Activated CD4-positive, alpha-beta memory T cell treated with anti-CD3 and anti-CD28 coated beads, Interleukin-2, amount 10 ng/mL, durations not matched to agents 7 days and 5 days (primary cell): Measurements from ENCODE around the gene CCN6. TPM values are rescaled to one million over a fixed set of nuclear protein-coding genes. Genes with fewer than 3 reads are reported as not detected.

ENCODE experiments used
- CTCF ChIA-PET: fragments of 350-600 bp; sonication (Branson Sonifier 250); formaldehyde crosslinking; loops from one replicate; lab custom pipeline; 2021; ENCODE audit warnings: antibody characterized with exemption, inconsistent platforms; lab: Charles Lee
- POLR2A ChIA-PET: fragments of 350-600 bp; sonication (Branson Sonifier 250); formaldehyde crosslinking; loops from one replicate; lab custom pipeline; 2021; ENCODE audit warnings: antibody characterized with exemption; lab: Charles Lee
- DNase-seq: peaks from one replicate; pipeline ENCODE4 v3.0.0-alpha.2; 2020
- H3K27ac Mint-ChIP-seq: one replicate; pipeline ENCODE4 v1.8.0; 2021; ENCODE audit warnings: mild to moderate bottlenecking, mixed read lengths
- H3K27me3 Mint-ChIP-seq: one replicate; pipeline ENCODE4 v1.8.0; 2021; ENCODE audit warnings: mixed read lengths
- H3K36me3 Mint-ChIP-seq: one replicate; pipeline ENCODE4 v1.8.0; 2021; ENCODE audit warnings: low read depth, mixed read lengths
- H3K4me1 Mint-ChIP-seq: one replicate; pipeline ENCODE4 v1.8.0; 2021; ENCODE audit warnings: mixed read lengths
- H3K4me3 Mint-ChIP-seq: one replicate; pipeline ENCODE4 v1.8.0; 2021; ENCODE audit warnings: mild to moderate bottlenecking, mixed read lengths
- H3K9me3 Mint-ChIP-seq: one replicate; pipeline ENCODE4 v1.8.0; 2021; ENCODE audit warnings: mixed read lengths
- total RNA-seq, 2 experiments: library from RNA; stranded (reverse); gene quantifications; one replicate each; pipeline ENCODE4 v1.2.3, GENCODE V29; 2021

The CCN6 gene
- total RNA-seq, 2 experiments from 2014 or later: not detected

- H3K4me3 Mint-ChIP-seq: no peak overlapping the region
- no peak for DNase-seq
- H3K4me1 Mint-ChIP-seq: peaks cover 39% of the 10 kb centered on the region
- H3K36me3 Mint-ChIP-seq: no peaks in the 10 kb centered on the region
- POLR2A ChIA-PET: interaction anchor here (1.2 to 2.5 kb wide), 4 partner anchors 9 to 20 kb away, joined by 3 to 14 read pairs (median 4); no protein-coding TSS in a partner anchor
- H3K9me3 Mint-ChIP-seq: no peaks in the 10 kb centered on the region
- H3K27ac Mint-ChIP-seq: no peak overlapping the region
- CTCF ChIA-PET: interaction anchor here (0.7 to 5.1 kb wide), 8 partner anchors 10 to 759 kb away, joined by 3 to 35 read pairs (median 4); partner anchors contain the start of gene FYN
- no peaks in the 10 kb centered on the region for H3K27me3 Mint-ChIP-seq
Observed at GRCh38 chr6:112017760-112018537, 36.0 kb upstream of the CCN6 start.

- Mint-ChIP-seq H3K4me1 (peaks cover 39% of the 10 kb centered on the region), H3K27me3 (no peaks in the 10 kb centered on the region), H3K36me3 (no peaks in the 10 kb centered on the region), H3K9me3 (peaks cover 4% of the 10 kb centered on the region), H3K27ac (no peak overlapping the region), H3K4me3 (no peak overlapping the region)
- CTCF ChIA-PET: interaction anchor here (0.8 to 5.1 kb wide), 4 partner anchors 9 to 309 kb away, joined by 3 to 35 read pairs (median 12); partner anchors contain the start of gene FYN
- POLR2A ChIA-PET: interaction anchor here (1.5 to 2.5 kb wide), 2 partner anchors 9 to 17 kb away, joined by 3 to 14 read pairs; no protein-coding TSS in a partner anchor
- DNase-seq: no peak
Observed at GRCh38 chr6:112018619-112019416, 35.1 kb upstream of the CCN6 start.

GRCh38 chr6:112019589-112019988 is 34.3 kb upstream of the CCN6 start:
- Mint-ChIP-seq H3K4me1 (peaks cover 39% of the 10 kb centered on the region), H3K9me3 (peaks cover 10% of the 10 kb centered on the region), H3K27ac (no peak overlapping the region), H3K27me3 (no peaks in the 10 kb centered on the region), H3K36me3 (no peaks in the 10 kb centered on the region), H3K4me3 (no peak overlapping the region)
- DNase-seq: no peak
- ChIA-PET POLR2A (interaction anchor here (0.6 to 1.5 kb wide), 2 partner anchors 16 to 518 kb away, joined by 3 read pairs; no protein-coding TSS in a partner anchor), CTCF (interaction anchor here (0.8 to 3.0 kb wide), 2 partner anchors 8 to 310 kb away, joined by 3 to 20 read pairs; no protein-coding TSS in a partner anchor)

- no peak for DNase-seq
- H3K4me3 Mint-ChIP-seq: no peak overlapping the region
- peaks cover 29% of the 10 kb centered on the region for H3K4me1 Mint-ChIP-seq
- H3K27me3 Mint-ChIP-seq: no peaks in the 10 kb centered on the region
- H3K27ac Mint-ChIP-seq: no peak overlapping the region
- CTCF ChIA-PET: no interaction called here
- peaks cover 14% of the 10 kb centered on the region for H3K9me3 Mint-ChIP-seq
- POLR2A ChIA-PET: no interaction called here
- H3K36me3 Mint-ChIP-seq: peaks cover 2% of the 10 kb centered on the region
Observed at GRCh38 chr6:112021691-112022310, 32.1 kb upstream of the CCN6 start.

GRCh38 chr6:112022749-112023148 is 31.2 kb upstream of the CCN6 start:
- DNase-seq: no peak
- Mint-ChIP-seq H3K4me3 (no peak overlapping the region), H3K4me1 (peaks cover 27% of the 10 kb centered on the region), H3K27ac (no peak overlapping the region), H3K9me3 (peaks cover 14% of the 10 kb centered on the region), H3K27me3 (no peaks in the 10 kb centered on the region), H3K36me3 (peaks cover 2% of the 10 kb centered on the region)
- CTCF ChIA-PET: no interaction called here
- POLR2A ChIA-PET: no interaction called here

GRCh38 chr6:112024464-112024863 is 29.4 kb upstream of the CCN6 start:
- peaks cover 2% of the 10 kb centered on the region for H3K36me3 Mint-ChIP-seq
- POLR2A ChIA-PET: interaction anchor here (1.2 kb wide), 1 partner anchor 765 kb away, joined by 3 read pairs; a partner anchor contains a TSS
- H3K4me1 Mint-ChIP-seq: peaks cover 41% of the 10 kb centered on the region
- CTCF ChIA-PET: no interaction called here
- peaks cover 14% of the 10 kb centered on the region for H3K9me3 Mint-ChIP-seq
- H3K27me3 Mint-ChIP-seq: no peaks in the 10 kb centered on the region
- no peak overlapping the region for H3K27ac Mint-ChIP-seq
- DNase-seq: no peak
- no peak overlapping the region for H3K4me3 Mint-ChIP-seq

- ChIA-PET POLR2A (interaction anchor here (0.9 to 3.7 kb wide), 4 partner anchors 9 to 304 kb away, joined by 3 to 20 read pairs (median 8); partner anchors contain the start of gene FYN), CTCF (interaction anchor here (3.5 to 4.3 kb wide), 2 partner anchors 9 to 15 kb away, joined by 20 to 41 read pairs; no protein-coding TSS in a partner anchor)
- no peak for DNase-seq
- peaks cover 2% of the 10 kb centered on the region for H3K36me3 Mint-ChIP-seq
- peaks cover 14% of the 10 kb centered on the region for H3K9me3 Mint-ChIP-seq
- peak overlapping the region; percentile 77 for H3K27ac Mint-ChIP-seq
- no peaks in the 10 kb centered on the region for H3K27me3 Mint-ChIP-seq
- peaks cover 45% of the 10 kb centered on the region for H3K4me1 Mint-ChIP-seq
- H3K4me3 Mint-ChIP-seq: no peak overlapping the region
Observed at GRCh38 chr6:112026933-112027332, 27.0 kb upstream of the CCN6 start.

GRCh38 chr6:112027942-112028674 is 25.8 kb upstream of the CCN6 start:
- Mint-ChIP-seq H3K27me3 (no peaks in the 10 kb centered on the region), H3K4me1 (peaks cover 38% of the 10 kb centered on the region), H3K4me3 (no peak overlapping the region), H3K27ac (peak overlapping the region; percentile 77), H3K9me3 (peaks cover 14% of the 10 kb centered on the region), H3K36me3 (peaks cover 2% of the 10 kb centered on the region)
- ChIA-PET CTCF (interaction anchor here (0.9 to 4.3 kb wide), 18 partner anchors 10 to 769 kb away, joined by 3 to 41 read pairs (median 4); partner anchors contain the start of gene FYN), POLR2A (interaction anchor here (1.2 to 3.7 kb wide), 6 partner anchors 11 to 545 kb away, joined by 3 to 20 read pairs (median 4); partner anchors contain the start of gene REV3L)
- peak; percentile 55 for DNase-seq

- POLR2A ChIA-PET: interaction anchor here (1.1 to 3.7 kb wide), 3 partner anchors 12 to 546 kb away, joined by 3 to 20 read pairs (median 4); partner anchors contain the start of gene REV3L
- peak; percentile 77 for DNase-seq
- H3K27me3 Mint-ChIP-seq: no peaks in the 10 kb centered on the region
- H3K27ac Mint-ChIP-seq: peak overlapping the region; percentile 77
- CTCF ChIA-PET: interaction anchor here (0.6 to 4.3 kb wide), 19 partner anchors 9 to 770 kb away, joined by 3 to 41 read pairs (median 4); a partner anchor contains a TSS
- H3K9me3 Mint-ChIP-seq: peaks cover 7% of the 10 kb centered on the region
- H3K4me3 Mint-ChIP-seq: no peak overlapping the region
- peaks cover 2% of the 10 kb centered on the region for H3K36me3 Mint-ChIP-seq
- H3K4me1 Mint-ChIP-seq: peaks cover 46% of the 10 kb centered on the region
Observed at GRCh38 chr6:112029045-112029822, 24.7 kb upstream of the CCN6 start.

GRCh38 chr6:112030206-112030960 is 23.5 kb upstream of the CCN6 start:
- Mint-ChIP-seq H3K9me3 (peaks cover 4% of the 10 kb centered on the region), H3K27me3 (no peaks in the 10 kb centered on the region), H3K4me3 (no peak overlapping the region), H3K36me3 (peaks cover 2% of the 10 kb centered on the region), H3K27ac (peak overlapping the region; percentile 8), H3K4me1 (peaks cover 52% of the 10 kb centered on the region)
- DNase-seq: no peak
- CTCF ChIA-PET: interaction anchor here (0.9 to 1.7 kb wide), 2 partner anchors 10 to 13 kb away, joined by 3 read pairs; no protein-coding TSS in a partner anchor
- POLR2A ChIA-PET: no interaction called here
